NCI-H1436 treated with DMSO at 0.1 percent for 48 hours (cell line): ENCODE results near the gene SSTR3.
"Not testable (repeated sequence)": the region's sequence is repeated elsewhere in the genome, so short reads cannot be mapped to it uniquely, and the experiment has no call there.

Source experiments
- DNase-seq: peaks from one replicate; lab custom pipeline; 2025; lab: John Stamatoyannopoulos, UW

SSTR3 gene

DNA sequence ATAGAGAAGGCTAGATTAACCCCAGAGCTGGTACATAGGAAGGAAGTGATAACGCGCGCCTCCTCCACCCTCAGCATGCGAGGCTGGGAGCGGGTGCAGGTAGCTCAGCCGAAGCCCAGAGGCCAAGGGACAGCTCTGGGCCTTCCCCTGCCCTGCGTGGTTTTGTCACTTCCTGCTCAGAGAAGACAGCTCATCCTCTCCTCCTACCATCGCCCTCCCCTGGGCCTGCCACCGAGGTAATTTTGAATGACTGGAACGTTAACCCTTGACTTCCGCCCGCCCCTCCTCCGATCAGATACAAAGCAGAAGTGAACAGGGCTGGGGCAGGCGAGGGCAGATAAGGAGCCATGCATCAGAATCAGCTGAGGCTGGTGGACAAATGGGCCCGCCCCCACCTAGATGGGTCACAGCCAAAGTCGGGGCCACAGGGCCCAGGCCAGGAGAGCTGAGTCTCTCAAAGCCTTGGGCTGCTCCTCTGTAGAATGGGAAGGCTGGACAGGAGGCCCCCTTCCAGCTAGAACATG is 30.2 kb upstream of the SSTR3 start:
- no peak for DNase-seq

DNA sequence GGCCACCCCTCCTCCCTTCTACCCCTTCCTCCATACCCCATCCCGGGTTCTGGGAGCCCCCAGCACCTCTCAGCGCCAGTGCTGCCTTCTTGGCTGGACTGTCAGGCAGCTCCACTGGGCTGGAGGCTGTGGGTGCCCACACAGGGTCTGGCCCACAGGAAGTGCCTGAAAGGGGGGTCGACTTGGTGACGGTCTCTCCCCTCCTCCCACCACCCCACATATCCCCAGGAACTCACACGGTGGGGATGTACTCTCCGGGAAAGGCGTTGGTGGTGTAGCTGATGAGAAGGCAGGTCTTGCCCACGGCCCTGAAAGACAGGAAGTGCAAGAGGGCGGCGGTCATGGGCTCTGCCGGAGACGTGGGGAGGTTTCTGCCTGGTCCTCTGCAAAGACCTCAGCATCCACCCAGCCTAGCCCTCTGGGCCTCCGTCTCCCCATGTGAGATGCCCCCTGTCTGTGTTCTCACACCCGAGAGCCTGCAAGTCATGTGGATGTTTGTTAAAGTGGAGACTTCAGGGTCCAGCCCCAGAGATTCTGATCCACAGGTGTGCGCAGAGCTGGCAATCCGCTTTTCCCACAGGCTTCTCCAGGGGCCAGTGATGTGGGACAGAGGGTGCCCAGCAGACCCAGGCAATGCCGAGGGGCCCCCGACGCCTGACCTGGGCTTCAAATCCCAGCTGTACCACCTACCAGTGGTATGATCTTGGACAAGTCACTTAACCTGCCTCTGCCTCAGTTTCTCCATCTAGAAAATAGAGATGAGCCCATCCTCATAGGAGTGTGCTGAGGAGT is 29.3 kb upstream of the SSTR3 start:
- DNase-seq = no peak

DNA sequence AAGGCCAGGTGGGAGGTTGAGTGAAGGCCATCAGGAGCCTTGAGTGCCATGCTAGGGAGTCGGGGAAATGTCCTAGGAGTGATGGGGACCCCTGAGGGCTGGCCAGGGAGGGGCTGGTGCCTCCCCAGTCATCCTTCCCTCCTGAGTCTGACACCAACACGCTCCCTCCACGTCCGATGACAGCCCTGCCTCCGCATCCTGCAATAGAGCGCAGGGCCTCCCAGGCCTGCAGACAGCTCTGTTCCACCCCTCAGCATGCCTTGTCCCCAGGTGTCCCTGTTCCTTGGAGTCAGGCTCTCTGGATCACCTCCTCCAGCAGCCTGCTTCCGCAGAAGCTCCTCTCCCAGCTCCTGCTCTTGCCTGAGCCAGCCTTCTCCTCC is 28.7 kb upstream of the SSTR3 start:
- no peak for DNase-seq

DNA sequence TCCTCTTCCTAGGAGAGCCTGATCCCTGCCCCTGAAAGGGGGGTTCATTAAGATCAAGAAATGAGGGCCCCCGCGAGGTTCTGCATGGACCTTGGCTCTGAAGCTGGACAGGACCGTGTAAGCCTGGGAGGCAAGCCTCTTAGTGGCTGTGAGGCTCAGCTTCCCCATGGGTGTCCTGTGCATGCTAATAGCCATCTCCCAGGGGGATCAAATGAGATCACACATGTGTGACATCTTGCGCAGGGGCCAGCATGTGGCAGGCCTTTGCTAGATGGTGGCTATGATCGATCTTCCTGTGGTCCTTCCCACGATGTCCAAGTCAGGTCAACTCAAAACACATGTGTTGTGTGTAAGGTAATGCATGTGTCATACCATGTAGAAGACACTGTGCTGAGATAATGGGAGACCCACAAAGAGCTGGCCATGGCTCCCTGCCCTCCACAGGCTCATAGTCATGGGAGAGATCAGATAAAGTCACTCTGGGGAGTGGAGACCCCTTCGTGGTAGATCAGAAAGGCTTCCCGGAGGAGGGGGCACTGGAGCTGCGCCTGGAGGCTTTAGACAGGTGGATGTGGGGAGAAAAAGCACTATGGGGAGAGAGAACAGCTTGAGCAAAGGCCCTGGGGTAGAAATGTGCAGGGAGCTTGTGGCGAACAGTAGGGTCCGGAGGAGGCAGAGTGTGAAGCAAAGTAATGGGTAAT is 28.1 kb upstream of the SSTR3 start:
- DNase-seq = no peak

DNA sequence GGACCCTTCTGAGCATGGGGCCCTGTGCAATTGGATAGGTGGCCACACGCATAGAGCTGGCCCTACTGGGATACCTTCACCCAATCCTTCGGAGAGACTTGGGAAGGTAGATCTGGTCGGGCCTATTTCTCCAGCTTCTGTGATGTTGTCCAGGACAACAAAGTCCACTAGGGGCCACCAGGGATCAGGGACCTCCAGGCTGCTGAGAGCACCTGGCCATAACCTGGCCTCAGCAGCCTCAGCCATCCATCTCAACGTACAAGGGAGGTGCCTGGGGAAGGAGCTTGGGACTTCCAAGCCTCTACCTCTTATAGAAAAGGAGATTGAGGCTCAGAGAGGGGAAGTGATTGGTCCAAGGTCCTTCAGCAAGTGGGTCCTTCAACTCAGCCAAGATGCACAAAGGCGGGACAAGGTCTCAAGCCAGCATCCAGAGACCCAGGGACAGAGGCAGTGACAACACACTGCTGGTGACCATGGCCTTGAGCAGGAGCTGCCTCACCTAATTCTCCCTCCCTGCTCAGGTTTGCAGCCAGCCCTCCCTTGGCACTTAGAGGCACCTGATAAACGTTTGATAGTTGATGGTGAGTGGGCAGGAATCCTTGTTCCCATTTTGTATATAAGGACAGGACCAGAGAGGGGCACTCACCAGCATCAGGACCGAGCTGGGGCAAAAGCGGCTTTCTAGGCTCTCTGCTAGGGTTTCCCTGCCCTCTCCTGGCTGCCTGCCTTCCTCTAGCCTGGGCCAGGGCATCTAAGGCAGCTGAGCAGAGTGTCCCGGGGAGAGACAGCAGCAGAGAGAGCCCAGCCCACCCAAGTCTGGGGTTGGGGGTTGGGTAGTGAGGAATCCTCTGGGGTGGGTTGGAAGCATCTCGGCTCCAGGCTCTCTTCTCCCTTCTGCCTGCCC is 27.3 kb upstream of the SSTR3 start:
- no peak for DNase-seq

DNA sequence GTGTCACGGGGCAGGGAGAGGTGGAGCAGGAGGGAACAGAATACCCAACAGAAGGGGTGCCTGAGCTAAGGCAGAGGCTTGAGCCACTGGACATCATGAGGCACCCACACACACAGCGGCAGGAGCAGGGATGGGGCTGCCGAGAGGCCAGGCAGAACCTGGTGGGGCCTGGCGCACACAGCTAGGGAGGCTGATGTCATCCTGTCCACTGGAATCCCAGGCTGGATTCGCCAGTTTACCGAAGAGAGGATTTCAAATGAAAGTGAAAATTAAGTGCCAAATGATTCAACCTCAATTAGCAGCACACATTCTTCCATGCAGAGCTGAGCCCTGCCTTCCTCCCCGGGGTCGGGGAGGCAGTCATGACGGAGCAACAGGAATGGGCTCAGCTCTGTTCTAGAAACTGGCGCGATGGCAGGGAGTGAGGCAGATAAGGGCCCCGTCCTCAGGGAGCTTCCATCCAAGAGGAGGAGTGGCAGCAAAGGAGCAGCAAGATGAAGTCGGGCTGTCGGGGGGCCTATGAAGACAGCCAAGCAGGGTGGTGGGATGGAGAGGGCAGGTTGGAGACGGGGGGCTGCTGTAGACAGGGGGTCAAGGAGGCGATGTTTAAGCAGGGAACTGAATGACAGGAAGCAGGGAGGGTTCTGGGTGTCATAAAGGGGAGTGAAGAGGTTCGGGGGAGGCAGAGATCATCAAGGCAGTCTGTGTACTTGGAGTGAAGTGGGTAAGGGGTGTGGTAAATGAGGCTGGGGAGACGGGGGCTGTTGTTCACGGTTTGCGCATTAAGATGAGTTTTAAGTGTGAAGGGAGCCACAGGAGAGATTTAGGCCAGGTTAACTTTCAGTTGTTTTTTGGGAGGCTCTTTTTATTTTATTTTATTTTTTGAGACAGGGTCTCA is 25.3 kb upstream of the SSTR3 start:
- no peak for DNase-seq

DNA sequence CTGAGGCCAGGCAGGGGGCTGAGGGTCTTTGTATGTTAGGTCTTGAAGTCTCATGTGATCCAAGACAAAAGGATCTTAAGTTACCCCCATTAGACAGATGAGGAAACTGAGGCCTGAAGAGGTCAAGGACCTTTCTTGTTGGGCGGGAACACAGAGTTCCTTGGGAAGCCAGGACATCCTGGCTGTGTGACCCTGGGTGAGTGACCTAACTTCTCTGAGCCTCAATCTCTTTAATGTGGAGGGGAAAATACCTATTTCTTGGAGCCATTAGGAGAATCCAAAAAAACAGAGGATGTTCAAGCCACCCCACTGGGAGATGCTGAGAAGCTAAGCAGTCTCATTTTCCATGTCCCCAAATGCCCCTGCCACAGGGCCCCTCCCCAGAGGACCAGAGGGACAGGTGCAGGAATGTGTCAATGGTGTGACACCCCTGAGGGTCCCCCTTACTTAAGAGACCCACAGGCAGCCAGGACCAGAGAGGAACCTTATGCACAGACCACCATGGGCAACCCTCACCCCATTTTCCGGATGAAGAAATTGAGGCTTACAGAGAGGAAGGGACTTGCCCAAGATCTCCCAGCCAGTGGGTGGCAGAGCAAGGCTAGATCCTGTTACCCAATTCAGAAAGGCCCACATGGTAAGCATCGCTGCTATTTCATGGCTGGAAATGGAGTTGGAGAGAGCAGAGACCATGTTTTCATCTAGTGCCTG is 23.8 kb upstream of the SSTR3 start:
- DNase-seq = no peak

DNA sequence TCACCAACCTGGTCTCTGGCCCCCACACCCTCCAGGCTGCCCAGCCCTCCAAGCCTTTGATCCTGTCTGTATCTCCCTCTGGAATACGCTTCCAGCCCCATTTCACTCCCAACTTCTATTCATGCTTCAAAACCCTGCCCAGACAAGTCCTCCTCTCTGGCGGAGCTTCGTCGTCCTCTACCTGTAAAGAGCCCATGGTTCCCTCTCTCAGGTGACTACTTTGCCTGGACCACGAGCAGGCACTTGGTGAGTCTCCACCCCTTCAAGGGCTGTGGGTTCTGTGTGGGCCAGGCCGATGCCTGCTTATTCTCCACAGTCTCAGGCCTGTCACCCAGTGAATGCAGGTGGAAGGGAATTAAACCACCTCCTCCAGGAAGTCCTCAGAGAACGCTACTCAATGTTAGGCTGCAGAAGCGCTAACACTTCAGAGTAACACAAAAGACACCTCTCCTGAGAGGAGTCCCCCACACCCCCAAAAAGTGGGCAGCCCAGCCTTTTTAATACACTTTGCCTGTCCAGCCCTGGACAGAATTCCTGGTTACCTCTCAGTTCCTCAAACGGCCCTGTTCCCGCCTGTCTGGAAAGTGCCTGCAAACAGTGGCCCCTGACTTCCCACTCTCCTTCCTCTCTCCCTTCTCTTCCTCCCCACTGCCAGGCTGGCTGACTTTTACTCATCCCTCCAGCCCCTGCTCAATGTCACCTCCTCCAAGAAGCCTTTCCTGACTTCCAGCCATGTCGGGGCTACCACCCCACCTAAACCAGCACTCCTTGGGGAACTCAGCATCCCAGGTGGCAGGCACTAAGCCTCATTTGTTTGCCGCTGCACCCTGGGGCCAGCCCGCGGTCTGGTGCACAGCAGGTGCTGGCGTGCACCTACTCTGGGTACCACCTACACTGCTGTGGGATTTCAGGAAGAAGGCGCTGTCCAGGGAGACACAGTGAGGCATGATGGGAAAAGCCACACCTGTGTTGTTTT is 22.7 kb upstream of the SSTR3 start:
- no peak for DNase-seq

DNA sequence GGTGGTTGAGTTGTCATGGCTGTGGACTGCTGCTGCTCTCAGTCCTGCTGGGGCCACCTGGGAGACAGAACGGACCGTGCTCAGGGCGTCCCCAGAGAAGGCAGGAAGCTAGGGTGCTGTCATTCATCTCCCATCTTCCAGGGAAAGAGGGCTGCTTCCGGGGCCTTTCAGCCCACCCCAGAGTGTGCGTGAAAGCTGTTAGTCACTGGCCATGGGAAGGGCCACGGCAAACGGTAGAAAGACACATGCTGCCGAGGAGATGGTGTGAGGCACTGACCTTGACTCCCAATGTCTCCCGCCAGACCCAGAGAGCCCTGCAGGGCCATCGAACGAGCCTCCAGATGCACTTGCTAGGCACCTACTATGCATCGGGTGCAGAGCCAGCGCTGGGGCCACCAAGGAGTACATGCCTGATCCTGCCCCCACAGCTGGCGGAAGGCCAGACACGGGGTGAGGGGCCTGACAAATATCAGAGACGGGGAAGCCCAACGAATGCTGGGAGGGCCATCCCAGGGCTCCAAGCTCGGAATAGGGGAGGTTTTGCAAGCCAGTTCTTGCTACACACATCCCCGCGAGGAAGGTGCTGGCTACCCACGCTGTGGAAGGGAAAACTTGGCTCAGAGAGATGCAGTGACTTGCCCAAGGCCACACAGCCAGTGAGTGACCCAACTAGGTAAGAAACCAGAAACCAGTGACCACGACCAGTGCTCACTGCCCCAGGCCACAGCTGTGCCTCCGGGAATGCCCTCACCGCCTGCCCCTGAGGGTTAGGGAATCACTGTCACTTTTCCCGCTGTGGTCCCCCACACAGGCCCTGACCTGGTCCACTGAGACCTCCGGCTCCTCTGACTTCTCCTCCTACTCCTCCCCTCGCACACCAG is 21.7 kb upstream of the SSTR3 start:
- DNase-seq = no peak

DNA sequence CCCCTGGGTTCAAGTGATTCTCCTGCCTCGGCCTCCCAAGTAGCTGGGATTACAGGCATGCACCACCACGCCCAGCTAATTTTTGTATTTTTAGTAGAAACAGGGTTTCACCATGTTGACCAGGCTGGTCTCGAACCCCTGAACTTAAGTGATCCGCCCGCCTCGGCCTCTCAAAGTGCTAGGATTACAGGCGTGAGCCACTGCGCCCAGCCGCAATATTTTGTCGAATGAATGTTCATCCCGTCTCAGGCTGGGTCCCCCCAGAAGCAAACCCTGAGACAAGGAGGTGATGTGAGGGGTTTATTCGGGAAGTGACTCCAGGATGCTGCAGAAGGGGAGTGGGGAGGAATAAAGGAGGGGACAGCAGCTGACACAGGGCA is 21.1 kb upstream of the SSTR3 start:
- not testable (repeated sequence) for DNase-seq

DNA sequence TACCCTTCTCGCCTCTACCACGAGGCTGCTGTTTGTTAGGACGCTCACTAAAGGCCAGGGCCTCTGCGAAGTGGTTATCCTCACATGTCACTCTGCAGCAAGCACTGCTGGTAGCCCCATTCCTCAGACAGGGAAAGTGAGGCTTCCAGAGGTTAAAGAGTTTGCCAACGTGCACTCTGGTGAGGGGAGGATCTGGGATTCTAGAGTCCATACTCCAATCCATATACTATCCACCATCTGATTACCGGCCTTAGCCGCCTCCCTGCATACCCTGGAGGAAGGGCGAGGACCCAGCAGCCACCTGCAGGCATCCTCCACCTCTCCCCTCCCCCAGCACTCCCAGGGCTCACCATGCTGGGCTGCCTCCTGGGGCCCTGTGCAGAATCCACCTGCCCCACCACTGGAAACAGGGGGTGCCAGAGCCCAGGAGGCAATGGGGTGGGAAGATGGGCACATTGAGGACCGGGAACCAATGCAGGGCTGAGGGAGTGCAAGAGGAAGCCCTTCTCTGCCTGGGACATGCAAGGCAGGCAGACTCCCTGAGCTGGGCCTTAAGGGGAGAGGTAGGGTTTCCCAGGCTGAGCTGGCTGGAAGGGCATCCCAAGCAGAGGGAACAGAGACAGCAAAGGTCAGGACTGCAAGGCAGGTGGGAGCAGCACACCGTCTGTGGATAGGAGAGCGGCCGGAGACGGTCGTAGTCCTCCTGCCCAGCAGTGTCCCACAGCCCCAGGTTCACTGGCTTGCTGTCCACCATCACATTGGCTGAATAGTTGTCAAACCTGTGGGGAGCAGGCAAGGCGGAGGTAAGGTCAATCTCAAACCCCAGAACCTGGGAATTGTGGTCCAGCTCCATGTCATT is 20.1 kb upstream of the SSTR3 start:
- no peak for DNase-seq

DNA sequence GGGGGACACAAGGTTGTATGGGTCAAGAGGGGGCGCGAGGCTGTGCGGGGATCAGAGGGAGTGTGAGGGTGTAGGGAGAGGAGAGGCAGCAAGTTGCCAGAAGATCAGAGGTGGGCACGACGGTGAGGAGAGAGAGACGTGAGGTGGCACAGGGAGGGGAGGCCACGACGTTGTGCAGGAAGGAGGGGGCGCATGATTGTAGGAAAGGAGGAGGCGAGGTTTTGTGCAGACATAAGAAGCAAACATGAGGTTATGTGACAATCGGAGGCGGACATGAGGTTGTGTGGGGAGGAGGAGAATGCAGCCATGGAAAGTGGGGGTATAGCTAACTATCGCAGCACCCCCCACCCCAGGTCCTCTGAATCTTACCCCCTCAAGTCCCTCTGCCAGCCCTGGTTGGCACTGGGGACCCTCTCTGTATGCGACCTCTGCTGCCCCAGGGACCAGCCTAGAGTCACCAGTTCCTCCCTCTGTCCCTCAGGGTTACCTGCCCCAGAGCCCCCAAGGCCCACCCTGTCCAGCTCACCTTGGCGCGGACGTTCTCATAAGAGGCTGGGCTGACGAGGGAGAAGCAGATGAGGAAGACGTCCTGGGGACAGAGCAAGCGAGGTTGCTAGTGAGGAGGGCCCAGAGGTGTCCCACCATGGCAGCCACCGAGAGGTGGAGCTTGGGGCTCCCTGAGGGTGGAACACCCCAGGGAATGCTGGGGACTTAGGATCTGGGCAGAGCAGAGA is 19.3 kb upstream of the SSTR3 start:
- DNase-seq = no peak

DNA sequence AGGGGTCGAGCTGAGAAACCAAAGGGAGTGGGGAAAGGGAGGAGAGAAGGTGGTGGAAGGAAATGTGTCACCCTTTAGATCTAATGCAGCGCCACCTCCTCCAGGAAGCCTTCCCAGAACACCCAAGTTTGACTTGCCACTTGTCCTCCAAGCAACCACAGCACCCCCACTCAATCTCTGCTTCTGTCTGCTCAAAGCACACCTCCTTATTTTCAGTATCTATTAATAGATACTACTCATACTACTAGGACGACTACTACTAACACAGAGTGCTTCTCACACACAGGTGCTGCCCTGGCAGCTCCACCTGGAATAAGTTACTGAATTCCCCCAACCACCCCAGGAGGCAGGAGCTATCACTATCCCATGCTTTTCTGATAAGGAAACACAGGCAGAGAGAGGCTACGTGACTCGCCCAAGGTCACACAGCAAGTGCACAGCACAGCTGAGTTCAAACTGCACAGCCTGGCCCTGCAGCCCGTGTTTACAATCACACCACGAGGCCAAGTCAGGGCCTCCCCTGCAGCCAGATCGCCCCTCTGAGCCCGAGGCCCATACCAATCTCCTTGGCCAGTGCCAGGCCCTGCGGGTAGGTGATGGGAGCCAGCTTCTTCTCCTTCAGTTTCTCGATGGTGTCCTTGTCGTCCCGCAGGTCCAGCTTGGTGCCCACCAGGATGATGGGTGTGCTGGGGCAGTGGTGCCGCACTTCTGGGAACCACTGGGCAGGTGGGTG is 18.6 kb upstream of the SSTR3 start:
- no peak for DNase-seq

DNA sequence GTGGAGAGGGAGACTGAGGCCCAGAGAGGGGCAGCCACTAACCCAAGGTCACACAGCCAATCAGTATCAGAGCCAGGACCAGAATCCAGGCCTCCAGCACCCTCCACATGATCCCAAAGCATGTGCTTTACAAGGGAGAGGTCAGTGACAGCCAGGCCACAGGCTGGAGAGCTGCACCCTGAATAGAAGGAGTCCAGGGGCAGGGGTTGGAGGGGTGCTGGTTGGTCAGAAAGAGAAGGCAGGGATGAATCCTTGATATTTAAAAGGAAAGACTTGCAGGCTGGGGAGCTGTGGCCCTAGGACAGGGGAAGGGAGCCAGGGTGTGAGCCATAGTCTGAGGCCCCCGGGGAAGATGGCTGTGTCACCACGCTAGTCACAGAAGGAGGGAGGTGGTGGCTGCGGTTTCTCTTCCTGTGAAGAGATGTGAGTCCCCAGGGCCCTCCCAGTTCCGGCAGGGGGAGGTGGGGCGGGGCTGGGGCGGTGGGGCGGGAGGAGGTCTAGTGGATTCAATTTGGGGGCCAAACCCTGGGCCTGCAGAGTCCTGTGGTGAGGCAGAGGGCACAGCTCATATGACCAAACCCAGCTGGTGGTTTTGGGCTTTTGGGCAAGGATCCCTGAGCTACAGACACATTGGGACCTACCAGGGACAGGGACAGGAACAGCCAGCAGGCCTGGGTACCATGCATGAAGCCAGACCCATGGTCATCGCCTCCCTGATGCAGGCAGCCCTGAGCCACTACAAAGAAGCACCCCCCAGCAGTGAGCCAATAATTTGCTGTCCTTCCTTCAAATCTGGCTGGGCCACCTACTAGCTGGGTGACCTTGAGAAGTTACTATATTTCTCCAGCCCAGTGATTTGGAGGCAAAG is 17.8 kb upstream of the SSTR3 start:
- DNase-seq = no peak
